ENCODE measurements around the gene SPSB2.

DNA sequence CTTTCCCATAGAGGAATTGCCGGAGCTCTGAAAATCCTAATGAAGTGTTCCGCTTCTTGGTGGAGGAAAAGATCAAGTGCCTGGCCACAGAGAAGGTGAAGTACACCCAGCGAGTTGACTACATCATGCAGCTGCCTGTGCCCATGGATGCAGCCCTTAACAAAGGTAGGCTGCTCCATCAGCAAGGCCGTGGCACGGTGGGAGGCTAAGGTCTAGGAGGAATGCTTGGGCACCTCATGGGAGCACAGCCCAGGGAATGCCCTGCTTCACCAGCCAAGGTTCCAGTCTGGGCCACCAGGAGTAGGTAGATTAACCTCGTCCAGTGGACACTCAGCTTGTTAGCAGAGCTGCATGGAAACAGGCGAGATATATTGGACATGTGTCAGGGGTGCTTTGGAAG lies 12.2 kb downstream of the SPSB2 start:
- TF ChIP-seq POLR2AphosphoS5 (IDR thresholded peaks at IDR 0.05; ENCODE audit: borderline replicate concordance, low read depth, low read length) (no peak), EZH2 (IDR thresholded peaks at IDR 0.05) (no peak)
